Rectal smooth muscle tissue (tissue), 1 donor: ENCODE results near the gene TMEM255B.
"Not testable (repeated sequence)": the region's sequence is repeated elsewhere in the genome, so short reads cannot be mapped to it uniquely, and the experiment has no call there.

Experiments used
- H3K27ac ChIP-seq: one replicate; pipeline ENCODE4 v1.7.0; 2013; ENCODE audit warnings: low read depth, low read length, inconsistent platforms
- H3K27me3 ChIP-seq: one replicate; pipeline ENCODE4 v1.7.0; 2013; ENCODE audit warnings: low read length; ENCODE audit not compliant: control insufficient read depth, insufficient read depth
- H3K36me3 ChIP-seq: one replicate; pipeline ENCODE4 v1.7.0; 2013; ENCODE audit warnings: low read length; ENCODE audit not compliant: control insufficient read depth, insufficient read depth
- H3K4me1 ChIP-seq: one replicate; pipeline ENCODE4 v1.7.0; 2013; ENCODE audit warnings: low read length; ENCODE audit not compliant: control insufficient read depth, insufficient read depth
- H3K4me3 ChIP-seq: one replicate; pipeline ENCODE4 v1.7.0; 2013; ENCODE audit warnings: low read length
- H3K9ac ChIP-seq: one replicate; pipeline ENCODE4 v1.7.0; 2013; ENCODE audit warnings: low read length

The TMEM255B gene

GRCh38 chr13:113758651-113759524 is at the start of gene TMEM255B:
Gene TMEM255B, plus strand, starts transcription at chr13:113759226. Its CDS starts 44 bp downstream, at chr13:113759270.
- H3K27ac ChIP-seq: peak within 1 kb of the TSS; percentile 40
- H3K36me3 ChIP-seq: no peaks in the 10 kb centered on the region
- peak within 1 kb of the TSS; percentile 3 for H3K9ac ChIP-seq
- peaks cover 4% of the 10 kb centered on the region for H3K4me1 ChIP-seq
- peaks cover 8% of the 10 kb centered on the region for H3K27me3 ChIP-seq
- peak within 1 kb of the TSS; percentile 73 for H3K4me3 ChIP-seq

DNA sequence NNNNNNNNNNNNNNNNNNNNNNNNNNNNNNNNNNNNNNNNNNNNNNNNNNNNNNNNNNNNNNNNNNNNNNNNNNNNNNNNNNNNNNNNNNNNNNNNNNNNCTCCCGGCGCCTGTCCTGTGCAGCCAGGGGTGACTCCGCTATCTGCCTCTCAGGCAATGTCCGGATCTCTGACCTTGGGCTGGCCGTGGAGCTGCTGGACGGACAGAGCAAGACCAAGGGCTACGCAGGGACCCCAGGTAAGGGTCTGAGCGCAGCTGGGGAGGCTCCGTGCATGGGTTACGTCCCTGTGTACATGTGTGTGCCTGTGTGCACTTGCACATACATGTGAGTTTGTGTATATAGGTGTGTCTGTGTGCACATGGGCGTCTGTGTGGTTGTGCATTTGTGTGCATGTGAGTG is 36.1 kb upstream of the TMEM255B start:
- no peak overlapping the region for H3K9ac ChIP-seq
- no peak overlapping the region for H3K27ac ChIP-seq
- H3K36me3 ChIP-seq: no peaks in the 10 kb centered on the region
- no peak overlapping the region for H3K4me3 ChIP-seq
- H3K4me1 ChIP-seq: no peaks in the 10 kb centered on the region
- H3K27me3 ChIP-seq: peaks cover 3% of the 10 kb centered on the region

- Histone ChIP-seq H3K4me1 (no peaks in the 10 kb centered on the region), H3K27ac (no peak overlapping the region), H3K27me3 (peaks cover 3% of the 10 kb centered on the region), H3K9ac (no peak overlapping the region), H3K36me3 (no peaks in the 10 kb centered on the region), H3K4me3 (peak overlapping the region; percentile 15)
Observed at GRCh38 chr13:113723410-113724015, 35.5 kb upstream of the TMEM255B start.

DNA sequence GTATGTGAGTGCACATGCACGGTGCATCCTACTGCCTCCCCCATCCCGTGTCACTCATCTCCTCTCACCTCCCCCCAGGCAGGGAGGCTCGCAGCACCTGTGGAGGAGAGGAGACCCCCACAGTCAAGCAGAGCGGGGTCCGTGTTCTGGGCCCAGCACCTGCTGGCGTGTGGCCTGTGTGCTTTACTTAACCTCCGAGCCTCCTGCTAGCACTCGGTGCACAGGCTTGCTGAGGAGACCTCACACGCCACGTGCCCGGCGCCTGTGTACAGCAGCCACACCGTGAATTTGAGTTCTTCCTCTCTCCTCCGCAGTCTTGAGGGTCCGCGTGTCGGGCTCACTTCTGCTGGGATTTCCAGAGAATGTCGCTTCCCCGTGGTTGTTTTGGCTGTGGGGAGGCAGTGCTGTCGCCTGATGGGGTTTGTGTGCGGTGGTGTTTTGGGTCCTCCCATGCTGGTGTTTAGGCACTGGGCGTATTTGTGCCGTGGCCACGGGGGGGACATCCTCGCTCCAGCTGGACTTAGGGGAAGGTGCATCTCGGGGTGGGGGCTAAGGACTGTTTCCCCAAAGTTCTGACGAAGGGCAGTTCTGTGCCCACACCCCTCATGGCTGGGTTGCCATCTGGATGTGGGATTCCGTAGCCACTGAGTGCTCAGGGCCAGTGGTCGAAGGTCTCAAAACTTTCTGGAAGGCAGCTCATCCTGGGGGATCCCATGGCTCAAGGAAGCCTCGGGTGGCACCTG is 34.8 kb upstream of the TMEM255B start:
- Histone ChIP-seq H3K36me3 (no peaks in the 10 kb centered on the region), H3K4me3 (peak overlapping the region; percentile 69), H3K27ac (no peak overlapping the region), H3K9ac (no peak overlapping the region), H3K4me1 (no peaks in the 10 kb centered on the region), H3K27me3 (peaks cover 5% of the 10 kb centered on the region)

DNA sequence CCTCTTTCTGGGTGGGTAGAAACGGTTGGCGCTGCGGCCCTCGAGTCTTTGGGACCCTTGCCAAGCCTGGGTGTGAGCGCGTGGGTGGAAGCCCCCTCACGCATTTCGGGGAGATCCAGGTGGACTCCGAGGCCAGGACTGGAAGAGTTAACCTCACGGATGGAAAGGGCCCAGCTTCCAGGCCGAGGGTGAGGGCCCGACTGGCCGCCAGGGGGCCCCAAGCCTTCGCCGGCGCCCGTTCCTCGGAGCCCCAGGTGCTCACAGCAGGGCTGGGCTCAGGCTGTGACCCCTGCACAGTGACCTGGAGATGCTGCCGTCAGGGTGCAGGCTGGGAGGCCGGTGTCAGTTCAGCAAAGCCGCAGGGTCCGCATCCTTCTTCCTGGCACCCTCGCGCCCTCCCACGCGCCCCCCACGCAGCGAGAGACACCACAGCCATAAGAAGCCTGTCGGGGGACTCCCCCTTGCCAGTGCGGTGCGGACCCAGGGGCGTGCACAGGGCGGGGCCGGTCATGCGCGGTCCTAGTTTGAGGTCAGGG is 34.2 kb upstream of the TMEM255B start:
- Histone ChIP-seq H3K4me3 (peak overlapping the region; percentile 69), H3K9ac (no peak overlapping the region), H3K36me3 (no peaks in the 10 kb centered on the region), H3K27ac (peak overlapping the region; percentile 14), H3K4me1 (no peaks in the 10 kb centered on the region), H3K27me3 (peaks cover 9% of the 10 kb centered on the region)

GRCh38 chr13:113725329-113726105 is 33.5 kb upstream of the TMEM255B start:
- H3K27ac ChIP-seq, H3K4me3 ChIP-seq, H3K9ac ChIP-seq, H3K4me1 ChIP-seq, H3K36me3 ChIP-seq: not testable (repeated sequence)
- H3K27me3 ChIP-seq: peaks cover 11% of the 10 kb centered on the region

GRCh38 chr13:113726106-113726821 is 32.8 kb upstream of the TMEM255B start:
- Histone ChIP-seq H3K27ac (peak overlapping the region; percentile 19), H3K27me3 (peaks cover 11% of the 10 kb centered on the region), H3K4me3 (peak overlapping the region; percentile 61)
- not testable (repeated sequence) for H3K36me3 ChIP-seq, H3K9ac ChIP-seq, H3K4me1 ChIP-seq

DNA sequence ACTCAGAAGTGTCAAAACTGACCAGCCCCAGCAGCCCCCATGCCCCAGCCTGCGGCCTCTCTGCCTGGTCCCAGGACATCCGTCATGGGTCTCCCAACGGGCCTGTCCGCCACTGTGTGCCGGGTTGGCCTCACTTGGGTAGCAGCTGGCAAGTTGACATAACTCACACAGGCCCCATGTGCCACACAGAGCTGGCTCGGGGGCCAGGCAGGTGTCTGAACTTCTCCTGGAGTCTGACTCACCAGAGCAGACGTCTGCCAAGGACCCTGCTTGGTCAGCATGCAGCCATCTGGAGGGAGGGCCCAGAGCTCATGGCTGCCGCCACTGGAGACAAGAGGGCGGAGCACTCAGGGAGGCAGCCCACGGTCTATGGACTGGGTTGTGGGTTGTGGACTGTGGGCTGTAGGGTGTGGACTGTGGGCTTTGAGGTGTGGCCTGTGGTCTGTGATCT is 32.0 kb upstream of the TMEM255B start:
- no peaks in the 10 kb centered on the region for H3K36me3 ChIP-seq
- H3K27ac ChIP-seq: no peak overlapping the region
- peak overlapping the region; percentile 61 for H3K4me3 ChIP-seq
- H3K4me1 ChIP-seq: no peaks in the 10 kb centered on the region
- H3K27me3 ChIP-seq: peaks cover 11% of the 10 kb centered on the region
- H3K9ac ChIP-seq: no peak overlapping the region

DNA sequence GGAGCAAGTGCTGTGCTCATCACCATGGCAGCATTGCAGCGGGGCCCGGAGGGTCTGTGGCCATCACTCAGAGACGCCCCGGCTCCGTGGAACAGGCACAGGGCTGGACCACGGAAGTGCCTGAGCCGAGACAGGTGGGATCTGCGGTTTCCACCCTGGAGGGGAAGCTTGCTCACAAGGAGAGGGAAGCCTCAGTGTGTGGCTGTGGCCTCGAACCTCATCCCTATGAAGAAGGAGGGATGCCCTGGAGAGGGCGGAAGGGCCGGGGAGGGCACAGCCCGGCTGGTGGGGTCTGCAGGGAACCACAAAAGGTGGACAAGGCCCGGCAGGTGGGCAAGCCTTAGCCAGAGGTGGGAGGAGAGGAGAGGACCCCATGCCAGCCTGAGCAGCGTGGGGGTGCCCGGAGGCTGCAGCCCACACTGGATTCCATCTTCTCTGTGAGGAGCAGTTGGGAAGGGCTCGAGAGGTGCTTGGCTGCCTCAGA is 30.4 kb upstream of the TMEM255B start:
- H3K27me3 ChIP-seq: peaks cover 11% of the 10 kb centered on the region
- H3K4me3 ChIP-seq: no peak overlapping the region
- H3K27ac ChIP-seq: no peak overlapping the region
- H3K4me1 ChIP-seq: no peaks in the 10 kb centered on the region
- no peak overlapping the region for H3K9ac ChIP-seq
- H3K36me3 ChIP-seq: no peaks in the 10 kb centered on the region

DNA sequence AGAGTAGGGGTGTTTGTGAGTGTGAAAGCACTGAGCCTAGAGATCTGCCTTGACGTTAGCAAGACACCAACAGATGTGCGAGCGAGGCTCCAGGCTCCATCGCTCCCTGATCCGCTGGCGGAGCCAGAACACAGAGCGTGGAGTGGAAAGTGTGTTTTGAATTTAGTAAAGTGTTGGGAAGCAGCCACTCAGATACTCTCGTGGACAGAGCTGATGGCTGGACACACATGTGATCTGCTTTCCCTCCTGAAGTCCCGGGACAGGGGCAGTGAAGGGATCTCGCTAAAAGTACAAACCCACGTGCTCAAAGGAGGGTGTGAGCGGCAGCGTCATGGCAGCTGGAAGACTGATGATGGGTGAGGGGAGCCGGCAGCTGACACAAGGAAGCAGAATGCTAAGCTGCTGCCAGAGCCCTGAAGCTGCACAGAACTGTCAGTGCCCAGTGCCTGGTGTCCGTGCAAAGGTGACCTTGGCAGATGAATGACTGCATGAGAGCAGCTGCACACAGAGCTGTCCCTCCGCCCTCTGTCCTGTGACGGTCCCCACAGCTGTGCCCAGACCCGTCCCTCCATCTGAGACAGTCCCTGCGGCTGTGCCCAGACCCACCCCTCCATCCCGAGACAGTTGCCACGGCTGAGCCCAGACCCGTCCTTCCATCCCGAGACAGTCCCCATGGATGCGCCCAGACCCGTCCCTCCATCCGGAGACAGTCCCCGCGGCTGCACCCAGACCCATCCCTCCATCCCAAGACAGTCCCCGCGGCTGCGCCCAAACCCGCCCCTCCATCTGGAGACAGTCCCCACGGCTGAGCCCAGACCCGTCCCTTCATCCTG is 29.6 kb upstream of the TMEM255B start:
- Histone ChIP-seq H3K27me3 (peaks cover 11% of the 10 kb centered on the region), H3K4me1 (no peaks in the 10 kb centered on the region), H3K9ac (no peak overlapping the region), H3K27ac (no peak overlapping the region), H3K4me3 (no peak overlapping the region), H3K36me3 (no peaks in the 10 kb centered on the region)
